IPS-15b (cell line): ENCODE data around the gene NCOA1.

Experiments
- H3K27me3 ChIP-seq: one replicate; pipeline ENCODE4 v1.6.1; 2013; ENCODE audit warnings: low read length; ENCODE audit not compliant: control insufficient read depth, insufficient read depth
- H3K36me3 ChIP-seq: one replicate; pipeline ENCODE4 v1.6.1; 2013; ENCODE audit warnings: low read length; ENCODE audit not compliant: control insufficient read depth, insufficient read depth
- H3K4me1 ChIP-seq: one replicate; pipeline ENCODE4 v1.6.1; 2013; ENCODE audit warnings: mild to moderate bottlenecking, low read length; ENCODE audit not compliant: control insufficient read depth, insufficient read depth
- H3K4me3 ChIP-seq: one replicate; pipeline ENCODE4 v1.5.1; 2013; ENCODE audit warnings: low read depth, low read length
- H3K9ac ChIP-seq: one replicate; pipeline ENCODE4 v1.6.1; 2013; ENCODE audit warnings: low read depth, mild to moderate bottlenecking, low read length
- H3K9me3 ChIP-seq: one replicate; pipeline ENCODE4 v1.6.1; 2013; ENCODE audit warnings: mild to moderate bottlenecking, low read length; ENCODE audit not compliant: control insufficient read depth, insufficient read depth

NCOA1 gene

DNA sequence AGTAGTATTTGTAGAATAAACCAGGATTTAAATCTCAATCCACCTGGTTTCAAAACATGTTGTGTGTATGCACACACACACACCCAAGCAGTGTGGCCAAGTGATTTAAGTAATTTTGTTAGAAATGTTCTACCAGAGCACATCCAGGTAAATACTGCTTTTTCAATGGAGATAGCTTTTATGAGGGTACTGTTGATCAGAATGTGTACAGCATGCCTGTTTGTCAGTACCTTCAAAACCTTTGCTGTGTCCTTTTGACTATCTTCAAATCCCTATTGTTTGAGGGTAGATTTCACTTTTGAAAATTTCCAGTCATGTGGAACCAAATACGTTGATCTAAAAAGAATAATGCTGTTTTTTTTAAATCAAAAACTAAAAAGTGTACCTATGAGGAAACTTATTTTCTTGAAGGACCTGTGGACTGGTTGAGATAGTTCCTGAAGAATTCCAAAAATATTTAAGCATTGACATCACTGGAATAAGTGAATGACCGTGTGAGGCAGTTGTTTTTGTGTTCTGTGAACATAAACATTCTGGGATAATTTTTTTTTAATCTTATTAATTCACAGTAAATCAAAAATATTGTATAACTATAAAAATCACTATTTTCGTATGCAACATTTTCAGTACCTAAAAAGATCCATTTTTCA is 231.2 kb downstream of the NCOA1 start:
- no peak overlapping the region for H3K4me3 ChIP-seq
- H3K9ac ChIP-seq = no peak overlapping the region
- H3K27me3 ChIP-seq = no peaks in the 10 kb centered on the region
- H3K9me3 ChIP-seq = no peaks in the 10 kb centered on the region
- no peaks in the 10 kb centered on the region for H3K36me3 ChIP-seq
- H3K4me1 ChIP-seq = no peaks in the 10 kb centered on the region

DNA sequence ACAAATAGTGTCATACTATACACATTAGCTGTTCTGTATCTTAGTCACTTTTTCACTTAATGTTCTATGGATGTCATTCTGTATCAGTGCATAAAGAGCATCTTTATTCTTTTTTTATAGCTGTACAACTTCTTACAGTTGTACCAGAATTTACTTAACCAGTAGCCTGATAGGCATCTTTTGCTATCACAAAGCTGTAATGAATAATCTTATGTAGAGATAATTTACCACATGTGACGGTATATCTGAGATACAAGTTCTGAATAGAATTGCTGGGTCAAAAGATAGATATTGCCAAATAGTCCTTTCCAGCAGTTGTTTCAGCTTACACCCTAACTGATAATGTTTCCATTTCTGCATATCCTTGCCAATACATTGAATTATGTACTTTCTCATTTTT is 232.1 kb downstream of the NCOA1 start:
- no peak overlapping the region for H3K4me3 ChIP-seq
- H3K9ac ChIP-seq = no peak overlapping the region
- no peaks in the 10 kb centered on the region for H3K27me3 ChIP-seq
- no peaks in the 10 kb centered on the region for H3K9me3 ChIP-seq
- H3K36me3 ChIP-seq = no peaks in the 10 kb centered on the region
- H3K4me1 ChIP-seq = no peaks in the 10 kb centered on the region

DNA sequence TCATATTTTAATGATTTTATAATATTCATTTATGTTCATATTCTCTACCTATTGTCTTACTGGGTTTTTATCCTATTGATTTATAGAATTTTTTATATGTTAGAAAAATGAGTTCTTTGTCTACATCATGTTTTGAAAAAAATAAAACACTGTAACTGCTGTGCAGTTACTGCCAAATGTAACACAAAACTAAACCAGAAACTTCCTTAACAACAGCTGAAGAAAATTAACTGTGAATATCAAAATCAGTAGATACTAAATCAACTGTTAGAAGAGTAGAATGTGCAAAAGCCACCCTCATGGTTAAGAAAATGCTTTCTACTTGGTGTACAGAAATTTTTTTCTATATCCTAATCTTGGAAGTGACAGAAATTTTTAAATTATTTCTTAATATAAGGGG is 232.6 kb downstream of the NCOA1 start:
- no peaks in the 10 kb centered on the region for H3K27me3 ChIP-seq
- H3K4me1 ChIP-seq = no peaks in the 10 kb centered on the region
- H3K36me3 ChIP-seq = no peaks in the 10 kb centered on the region
- H3K9ac ChIP-seq = no peak overlapping the region
- H3K4me3 ChIP-seq = no peak overlapping the region
- H3K9me3 ChIP-seq = no peaks in the 10 kb centered on the region

DNA sequence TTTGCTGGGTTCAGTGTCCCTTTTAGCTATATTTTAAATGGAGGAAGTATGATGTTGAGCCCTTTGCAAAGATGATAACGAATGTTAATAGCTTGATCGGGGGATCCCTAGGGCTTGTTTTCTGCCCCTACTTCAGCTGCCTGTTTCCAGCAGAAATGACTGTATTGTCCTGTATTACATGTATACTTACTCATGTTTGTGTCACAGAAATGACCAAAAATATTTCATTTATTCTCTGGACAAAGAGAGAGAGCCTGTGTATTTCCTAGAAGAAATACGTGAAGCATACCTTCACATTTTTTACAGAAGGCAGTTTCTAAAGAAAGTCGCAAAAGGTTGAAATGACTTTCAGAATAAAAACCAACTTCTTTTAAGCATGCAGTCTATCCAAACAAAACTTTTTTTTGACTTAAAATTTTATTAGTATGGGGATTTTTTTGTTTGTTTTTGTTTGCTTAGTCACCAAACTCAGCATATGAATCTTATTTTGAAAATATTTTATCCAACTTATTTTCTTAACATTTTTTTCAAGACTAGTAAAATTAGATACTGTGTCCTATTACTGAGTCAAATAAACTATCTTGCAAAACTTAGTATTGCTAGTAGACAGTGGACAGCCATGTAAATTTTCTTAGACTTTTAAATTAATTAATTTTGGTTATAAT is 233.2 kb downstream of the NCOA1 start:
- no peaks in the 10 kb centered on the region for H3K9me3 ChIP-seq
- H3K27me3 ChIP-seq = no peaks in the 10 kb centered on the region
- no peaks in the 10 kb centered on the region for H3K36me3 ChIP-seq
- H3K4me3 ChIP-seq = no peak overlapping the region
- no peaks in the 10 kb centered on the region for H3K4me1 ChIP-seq
- H3K9ac ChIP-seq = no peak overlapping the region

DNA sequence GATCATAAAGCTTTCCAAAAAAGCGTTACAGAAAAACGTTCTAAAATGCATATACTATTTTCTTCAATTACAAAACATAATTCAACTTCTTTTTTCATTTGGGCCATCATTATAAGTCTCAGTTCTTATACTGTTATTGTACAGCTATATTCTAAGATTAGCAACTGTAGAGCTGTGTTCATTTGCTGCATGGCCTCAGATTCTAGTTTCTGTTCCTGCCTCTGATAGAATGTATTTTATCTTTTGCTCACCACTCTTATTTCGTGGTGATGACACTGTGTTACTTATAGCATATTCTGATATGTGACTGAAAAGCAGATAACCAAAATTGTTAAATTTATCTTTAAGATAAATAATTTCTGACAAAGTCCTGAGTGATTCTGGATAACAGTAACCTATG is 234.9 kb downstream of the NCOA1 start:
- Histone ChIP-seq H3K9ac (no peak overlapping the region), H3K36me3 (no peaks in the 10 kb centered on the region), H3K9me3 (no peaks in the 10 kb centered on the region), H3K27me3 (no peaks in the 10 kb centered on the region), H3K4me3 (no peak overlapping the region), H3K4me1 (no peaks in the 10 kb centered on the region)

DNA sequence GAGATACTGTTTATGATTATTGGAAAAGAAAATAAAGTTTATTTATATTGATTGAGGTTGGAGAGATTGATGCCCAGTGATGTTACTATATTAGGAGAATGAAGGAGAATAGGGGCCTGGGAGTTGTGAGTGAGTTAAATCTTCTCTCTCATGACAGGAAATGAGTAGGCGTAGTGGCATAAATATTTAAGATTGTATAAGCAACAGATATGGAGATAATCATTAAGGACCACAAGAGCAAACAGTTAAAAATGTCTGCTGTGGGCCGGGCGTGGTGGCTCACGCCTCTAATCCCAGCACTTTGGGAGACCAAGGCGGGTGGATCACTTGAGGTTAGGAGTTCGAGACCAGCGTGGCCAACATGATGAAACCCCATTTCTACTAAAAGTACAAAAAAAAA is 239.4 kb downstream of the NCOA1 start:
- H3K4me1 ChIP-seq = no peaks in the 10 kb centered on the region
- no peak overlapping the region for H3K4me3 ChIP-seq
- no peaks in the 10 kb centered on the region for H3K9me3 ChIP-seq
- H3K9ac ChIP-seq = no peak overlapping the region
- H3K36me3 ChIP-seq = no peaks in the 10 kb centered on the region
- H3K27me3 ChIP-seq = no peaks in the 10 kb centered on the region

DNA sequence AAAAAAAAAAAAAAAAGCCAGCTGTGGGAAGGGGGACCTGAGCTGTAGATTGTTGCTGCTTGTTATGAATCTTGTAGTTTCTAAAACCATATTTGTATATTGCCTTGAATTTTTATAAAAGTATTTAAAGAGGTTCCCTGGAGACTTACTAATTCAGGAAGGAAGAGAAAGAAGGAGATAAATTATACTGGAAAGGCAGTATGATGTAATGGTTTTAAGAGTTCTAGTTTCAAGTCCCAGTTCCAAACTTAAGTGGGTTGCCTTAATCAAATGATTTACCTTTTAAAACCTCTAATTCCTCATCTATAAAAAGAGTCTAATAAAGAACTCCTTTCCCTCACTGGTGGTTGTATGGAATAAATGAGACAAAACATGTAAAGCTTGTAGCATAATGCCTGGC is 240.0 kb downstream of the NCOA1 start:
- no peak overlapping the region for H3K4me3 ChIP-seq
- H3K36me3 ChIP-seq = no peaks in the 10 kb centered on the region
- H3K9me3 ChIP-seq = no peaks in the 10 kb centered on the region
- no peaks in the 10 kb centered on the region for H3K27me3 ChIP-seq
- no peak overlapping the region for H3K9ac ChIP-seq
- H3K4me1 ChIP-seq = no peaks in the 10 kb centered on the region

DNA sequence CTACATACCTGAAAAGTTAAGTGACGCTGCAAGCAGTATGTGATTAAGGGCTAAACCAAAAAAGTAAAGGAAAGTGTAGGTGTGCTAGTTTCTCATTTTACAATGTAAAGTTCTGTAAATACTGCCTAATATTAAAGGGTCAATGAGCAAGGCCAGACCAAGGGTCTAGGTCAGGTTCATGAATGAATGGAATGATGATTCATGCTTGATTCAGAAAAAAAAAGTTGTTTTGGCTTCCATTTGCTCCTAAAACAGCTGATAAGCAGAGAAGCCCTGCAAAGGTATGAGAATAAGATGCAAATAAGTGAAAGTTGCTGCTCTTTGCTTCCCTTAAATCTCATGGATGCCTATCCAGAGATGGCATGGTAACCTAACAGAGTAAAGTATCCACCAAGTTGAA is 240.9 kb downstream of the NCOA1 start:
- H3K27me3 ChIP-seq = no peaks in the 10 kb centered on the region
- no peaks in the 10 kb centered on the region for H3K4me1 ChIP-seq
- H3K9ac ChIP-seq = no peak overlapping the region
- H3K9me3 ChIP-seq = no peaks in the 10 kb centered on the region
- H3K36me3 ChIP-seq = no peaks in the 10 kb centered on the region
- no peak overlapping the region for H3K4me3 ChIP-seq

DNA sequence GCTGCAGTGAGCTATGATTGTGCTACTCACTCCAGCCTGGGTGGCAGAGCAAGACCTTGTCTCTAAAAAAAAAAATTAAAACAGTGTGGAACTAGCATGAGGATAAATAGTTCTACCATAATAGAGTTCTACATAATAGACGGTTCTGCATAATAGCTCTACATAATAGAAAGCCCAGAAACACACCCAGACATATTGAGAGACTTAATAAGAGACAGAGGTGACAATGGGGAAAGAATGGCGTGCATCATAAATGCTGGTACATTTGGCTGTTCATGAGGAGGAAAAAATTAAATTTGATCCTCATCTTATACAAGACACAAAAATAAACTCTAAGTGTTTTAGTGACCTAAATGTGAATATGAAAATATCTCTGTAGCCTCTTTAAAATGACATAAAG is 243.7 kb downstream of the NCOA1 start:
- Histone ChIP-seq H3K36me3 (no peaks in the 10 kb centered on the region), H3K4me1 (no peaks in the 10 kb centered on the region), H3K4me3 (no peak overlapping the region), H3K27me3 (no peaks in the 10 kb centered on the region), H3K9me3 (no peaks in the 10 kb centered on the region), H3K9ac (no peak overlapping the region)

DNA sequence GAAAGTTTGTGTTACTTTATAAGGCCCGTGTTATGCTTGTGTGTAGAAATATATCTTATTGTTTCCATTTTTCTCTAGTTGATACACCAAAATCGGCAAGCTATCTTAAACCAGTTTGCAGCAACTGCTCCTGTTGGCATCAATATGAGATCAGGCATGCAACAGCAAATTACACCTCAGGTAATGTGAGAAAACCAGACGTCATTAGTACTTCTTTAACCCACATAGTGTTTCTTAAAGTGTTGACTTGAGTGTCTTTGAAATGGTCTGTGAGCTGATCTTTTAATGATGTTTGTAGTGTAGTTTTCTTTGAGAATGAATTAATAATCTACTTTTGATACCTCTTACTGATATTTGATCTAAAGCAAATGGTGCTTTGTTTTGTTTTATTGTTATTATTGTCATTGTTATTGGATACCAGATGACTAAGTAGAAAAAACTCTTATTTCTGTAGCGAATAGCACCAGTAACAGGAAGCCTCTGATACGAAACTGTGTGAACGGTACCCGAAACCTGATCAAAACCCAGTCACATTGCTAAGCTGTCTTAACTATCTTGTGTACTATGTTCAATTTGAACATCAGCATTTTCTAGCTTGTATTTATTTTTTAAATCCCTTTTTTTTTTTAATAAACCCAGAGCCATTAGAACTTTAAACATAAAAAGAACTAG is 248.4 kb downstream of the NCOA1 start:
- H3K9ac ChIP-seq = no peak overlapping the region
- H3K27me3 ChIP-seq = no peaks in the 10 kb centered on the region
- no peaks in the 10 kb centered on the region for H3K9me3 ChIP-seq
- H3K36me3 ChIP-seq = no peaks in the 10 kb centered on the region
- no peak overlapping the region for H3K4me3 ChIP-seq
- H3K4me1 ChIP-seq = no peaks in the 10 kb centered on the region

DNA sequence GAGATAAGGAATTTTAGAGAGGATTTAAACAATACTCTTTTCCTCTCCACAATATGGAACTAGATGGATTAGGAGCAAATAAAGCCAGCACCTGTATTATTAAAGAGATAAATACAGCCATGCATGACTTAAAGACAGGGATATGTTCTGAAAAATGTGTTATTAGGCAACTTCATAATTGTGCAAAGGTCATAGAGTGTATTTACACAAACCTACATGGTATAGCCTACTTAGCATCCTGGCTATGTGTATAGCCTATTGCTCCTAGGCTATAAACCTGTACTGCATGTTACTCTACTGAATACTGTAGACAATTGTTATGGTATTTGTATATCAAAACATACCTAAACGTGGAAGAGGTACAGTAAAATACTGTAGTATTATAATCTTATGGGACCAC is 249.1 kb downstream of the NCOA1 start:
- no peaks in the 10 kb centered on the region for H3K27me3 ChIP-seq

DNA sequence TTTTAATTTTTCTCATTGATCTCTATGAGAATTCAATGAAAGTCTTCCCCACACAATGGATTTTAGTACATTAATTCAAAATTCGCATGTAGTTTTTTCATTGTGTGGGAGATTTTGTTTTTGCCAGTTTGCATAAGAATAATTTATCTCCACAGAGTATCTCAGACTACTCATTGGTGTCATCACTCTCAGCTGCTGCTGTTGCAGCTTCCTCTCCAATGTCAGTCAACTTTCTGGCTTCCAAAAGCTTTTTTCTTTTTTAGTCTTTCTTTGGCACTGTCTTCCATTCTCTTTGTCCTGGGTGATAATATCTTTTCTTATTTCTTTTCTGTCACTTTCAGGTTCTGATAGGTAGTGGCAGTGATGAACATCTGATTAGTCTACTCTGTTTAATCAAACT is 251.7 kb downstream of the NCOA1 start:
- Histone ChIP-seq H3K27me3 (no peaks in the 10 kb centered on the region), H3K9me3 (no peaks in the 10 kb centered on the region), H3K4me1 (no peaks in the 10 kb centered on the region), H3K36me3 (no peaks in the 10 kb centered on the region), H3K4me3 (no peak overlapping the region), H3K9ac (no peak overlapping the region)

More for the DNA sequence above, 249.1 kb downstream of the NCOA1 start:
- H3K9ac ChIP-seq = no peak overlapping the region
- H3K4me1 ChIP-seq = no peaks in the 10 kb centered on the region
- H3K4me3 ChIP-seq = no peak overlapping the region
- H3K36me3 ChIP-seq = no peaks in the 10 kb centered on the region
- no peaks in the 10 kb centered on the region for H3K9me3 ChIP-seq
